BJ (cell line): ENCODE data around the gene CNTN2. TPM values are rescaled to one million over a fixed set of nuclear protein-coding genes. Genes with fewer than 3 reads are reported as not detected.

Experiments
- CTCF ChIA-PET: fragments of 350-600 bp; formaldehyde crosslinking; extraction: SDS; loops from one replicate; lab custom pipeline; 2021; ENCODE audit warnings: antibody characterized with exemption, inconsistent platforms; lab: Yijun Ruan, JAX
- POLR2A ChIA-PET: fragments of 300-600 bp; sonication (Branson Sonifier 250); formaldehyde crosslinking; extraction: SDS; loops from one replicate; lab custom pipeline; 2021; ENCODE audit warnings: antibody characterized with exemption; lab: Charles Lee
- DNase-seq: peaks from one replicate; pipeline ENCODE4 v3.0.0-alpha.2; 2011; ENCODE audit warnings: low read depth
- H3K27me3 ChIP-seq: 2 replicates; pipeline ENCODE4 v1.6.0; 2011; ENCODE audit warnings: low read length; ENCODE audit not compliant: control insufficient read depth, insufficient read depth
- H3K36me3 ChIP-seq: 2 replicates; pipeline ENCODE4 v1.5.1; 2011; ENCODE audit warnings: low read length; ENCODE audit not compliant: control insufficient read depth, insufficient read depth
- H3K4me3 ChIP-seq: 2 replicates; pipeline ENCODE4 v1.5.1; 2011; ENCODE audit warnings: low read depth, mild to moderate bottlenecking, control low read depth, low read length
- polyA plus RNA-seq: library from polyadenylated mRNA; depleted of rRNA; stranded (reverse); fragments of >200 nt; gene quantifications from 2 replicates; pipeline ENCODE4 v1.2.3, GENCODE V29; 2011; rRNA removed
- TF ChIP-seq, protein P1 (sequence below): IDR thresholded peaks from 2 replicates; pipeline ENCODE4 v1.5.1; 2011; ENCODE audit warnings: low read depth, mild to moderate bottlenecking, control low read depth, inconsistent platforms, low read length, moderate library complexity; ENCODE audit not compliant: insufficient read depth

Gene CNTN2
- polyA plus RNA-seq, 1 experiment, result not detected

DNA sequence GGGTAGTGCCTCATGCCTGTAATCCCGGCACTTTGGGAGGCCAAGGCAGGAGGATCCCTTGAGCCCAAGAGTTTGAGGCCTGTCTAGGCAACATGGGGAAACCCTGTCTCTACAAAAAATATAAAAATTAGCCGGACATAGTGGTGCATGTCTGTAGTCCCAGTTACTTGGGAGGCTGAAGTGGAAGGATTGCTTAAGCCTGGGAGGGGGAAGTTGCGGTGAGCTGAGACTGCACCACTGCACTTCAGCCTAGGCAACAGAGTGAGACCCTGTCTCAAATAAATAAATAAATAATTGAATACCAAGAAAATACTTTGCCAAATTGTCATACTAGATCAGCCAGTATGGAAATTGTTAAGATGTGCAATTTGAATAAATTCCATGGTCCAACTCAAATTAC, 84.6 kb downstream of the CNTN2 start:
- POLR2A ChIA-PET, result no interaction called here
- TF ChIP-seq, protein P1, sequence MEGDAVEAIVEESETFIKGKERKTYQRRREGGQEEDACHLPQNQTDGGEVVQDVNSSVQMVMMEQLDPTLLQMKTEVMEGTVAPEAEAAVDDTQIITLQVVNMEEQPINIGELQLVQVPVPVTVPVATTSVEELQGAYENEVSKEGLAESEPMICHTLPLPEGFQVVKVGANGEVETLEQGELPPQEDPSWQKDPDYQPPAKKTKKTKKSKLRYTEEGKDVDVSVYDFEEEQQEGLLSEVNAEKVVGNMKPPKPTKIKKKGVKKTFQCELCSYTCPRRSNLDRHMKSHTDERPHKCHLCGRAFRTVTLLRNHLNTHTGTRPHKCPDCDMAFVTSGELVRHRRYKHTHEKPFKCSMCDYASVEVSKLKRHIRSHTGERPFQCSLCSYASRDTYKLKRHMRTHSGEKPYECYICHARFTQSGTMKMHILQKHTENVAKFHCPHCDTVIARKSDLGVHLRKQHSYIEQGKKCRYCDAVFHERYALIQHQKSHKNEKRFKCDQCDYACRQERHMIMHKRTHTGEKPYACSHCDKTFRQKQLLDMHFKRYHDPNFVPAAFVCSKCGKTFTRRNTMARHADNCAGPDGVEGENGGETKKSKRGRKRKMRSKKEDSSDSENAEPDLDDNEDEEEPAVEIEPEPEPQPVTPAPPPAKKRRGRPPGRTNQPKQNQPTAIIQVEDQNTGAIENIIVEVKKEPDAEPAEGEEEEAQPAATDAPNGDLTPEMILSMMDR, result no peak
- Histone ChIP-seq H3K36me3 (no peaks in the 10 kb centered on the region), H3K4me3 (no peak overlapping the region), H3K27me3 (no peaks in the 10 kb centered on the region)
- DNase-seq, result no peak
- CTCF ChIA-PET, result interaction anchor here (1.7 kb wide), 1 partner anchor 15 kb away, joined by 3 read pairs; no protein-coding TSS in a partner anchor

Other genes starting within 250 kb of the CNTN2 start
- gene NFASC, start 172.3 kb upstream of the CNTN2 start, polyA plus RNA-seq, result 6.8 and 10.9 TPM in 2 replicates
- 1.5 and 2.1 TPM in 2 replicates for gene TMEM81, start 41.2 kb downstream of the CNTN2 start, polyA plus RNA-seq
- 6.4 and 10.8 TPM in 2 replicates for gene RBBP5, start 78.8 kb downstream of the CNTN2 start, polyA plus RNA-seq
- gene DSTYK, start 168.5 kb downstream of the CNTN2 start, polyA plus RNA-seq, result 9.7 and 11.5 TPM in 2 replicates
- 2.4 and 3.4 TPM in 2 replicates for gene TMCC2, start 184.7 kb downstream of the CNTN2 start, polyA plus RNA-seq